ENCODE data around the gene ZNG1B. TPM values are rescaled to one million over a fixed set of nuclear protein-coding genes. Genes with fewer than 3 reads are reported as not detected.
"Not testable (repeated sequence)": the region's sequence is repeated elsewhere in the genome, so short reads cannot be mapped to it uniquely, and the experiment has no call there.

ZNG1B gene
- total RNA-seq: 10 to 100 TPM; 23.5 to 39.0 (median 32.6) TPM

DNA sequence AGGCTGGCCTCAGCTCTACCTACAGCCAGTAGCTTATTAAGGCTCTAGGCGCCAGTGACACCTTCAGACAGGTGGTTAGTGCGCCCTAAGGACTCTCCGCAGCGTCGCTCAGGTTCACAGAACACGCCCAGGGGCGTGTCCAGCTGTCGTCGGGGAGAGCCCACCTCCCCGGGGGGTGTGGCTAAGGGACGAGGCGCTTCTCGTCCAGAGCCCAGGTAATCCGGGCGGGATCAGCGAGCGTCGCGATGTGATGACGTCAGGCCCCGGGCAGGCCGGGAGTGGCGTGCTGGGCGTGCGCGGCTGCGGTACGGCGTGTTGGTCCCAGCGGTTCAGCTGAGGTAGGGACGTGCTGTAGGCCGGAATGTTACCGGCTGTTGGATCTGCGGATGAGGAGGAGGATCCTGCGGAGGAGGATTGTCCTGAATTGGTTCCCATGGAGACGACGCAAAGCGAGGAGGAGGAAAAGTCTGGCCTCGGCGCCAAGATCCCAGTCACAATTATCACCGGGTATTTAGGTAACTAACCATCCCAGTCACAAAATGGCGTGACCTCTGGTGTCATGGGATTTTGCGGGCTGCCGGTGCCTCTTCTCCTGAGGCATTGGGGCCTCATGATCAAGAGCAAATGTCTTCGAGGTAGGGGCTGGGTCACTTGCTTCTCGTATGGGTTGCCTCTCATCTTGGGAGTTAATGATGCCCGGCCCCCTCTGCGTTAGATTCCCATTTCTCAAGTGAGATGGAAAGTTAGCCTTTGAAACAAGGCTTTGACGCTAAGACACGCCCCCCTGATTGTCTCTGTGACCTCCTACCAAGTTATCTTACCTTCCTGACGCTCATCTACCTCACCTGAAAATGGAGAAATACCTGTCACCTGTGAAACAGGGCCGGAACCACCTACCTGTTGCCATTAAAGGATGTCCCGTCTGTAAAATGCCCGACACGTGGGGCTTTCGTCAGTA, at the start of gene ZNG1B:
Gene ZNG1B (plus strand): TSS at position 184 of the 958 bp plus-strand sequence. CDS start 178 bp downstream, at position 362.
- H3K9me3 ChIP-seq; H3K27me3 ChIP-seq; H3K36me3 ChIP-seq; H3K4me1 ChIP-seq; DNase-seq (ENCODE audit: extremely low spot score); intact Hi-C loops (cut with DNase I): not testable (repeated sequence)
- peak within 1 kb of the TSS; percentile 50 to 59 (median 56) for H3K4me3 ChIP-seq
- H3K27ac ChIP-seq (replicated peaks in 1 of 4): peak within 1 kb of the TSS; percentile 74 to 85 (median 82)
- peak in 1 of 2 donors; percentile 29 for TF ChIP-seq POLR2AphosphoS5 (IDR thresholded peaks at IDR 0.05)
- 4% methylated on average over 12 of the region's 56 CpGs for WGBS

- Histone ChIP-seq H3K36me3 (no peaks in the 10 kb centered on the region), H3K27ac (replicated peaks in 1 of 4) (no peak overlapping the region), H3K4me3 (peak overlapping the region; percentile 21 to 49 (median 30)), H3K9me3 (no peaks in the 10 kb centered on the region), H3K27me3 (no peaks in the 10 kb centered on the region), H3K4me1 (peaks cover 0 to 3% (median 0%) of the 10 kb centered on the region in 4 donors)
- intact Hi-C loops (cut with DNase I): no loop called here
- no peak for DNase-seq (ENCODE audit: extremely low spot score)
- WGBS: 12% methylated on average over 11 of the region's 11 CpGs
- peak in 1 of 2 donors; percentile 14 for TF ChIP-seq POLR2AphosphoS5 (IDR thresholded peaks at IDR 0.05)
- TF ChIP-seq POLR2A (IDR thresholded peaks at IDR 0.05; ENCODE audit: low read depth): no peak
- TF ChIP-seq, protein P1, sequence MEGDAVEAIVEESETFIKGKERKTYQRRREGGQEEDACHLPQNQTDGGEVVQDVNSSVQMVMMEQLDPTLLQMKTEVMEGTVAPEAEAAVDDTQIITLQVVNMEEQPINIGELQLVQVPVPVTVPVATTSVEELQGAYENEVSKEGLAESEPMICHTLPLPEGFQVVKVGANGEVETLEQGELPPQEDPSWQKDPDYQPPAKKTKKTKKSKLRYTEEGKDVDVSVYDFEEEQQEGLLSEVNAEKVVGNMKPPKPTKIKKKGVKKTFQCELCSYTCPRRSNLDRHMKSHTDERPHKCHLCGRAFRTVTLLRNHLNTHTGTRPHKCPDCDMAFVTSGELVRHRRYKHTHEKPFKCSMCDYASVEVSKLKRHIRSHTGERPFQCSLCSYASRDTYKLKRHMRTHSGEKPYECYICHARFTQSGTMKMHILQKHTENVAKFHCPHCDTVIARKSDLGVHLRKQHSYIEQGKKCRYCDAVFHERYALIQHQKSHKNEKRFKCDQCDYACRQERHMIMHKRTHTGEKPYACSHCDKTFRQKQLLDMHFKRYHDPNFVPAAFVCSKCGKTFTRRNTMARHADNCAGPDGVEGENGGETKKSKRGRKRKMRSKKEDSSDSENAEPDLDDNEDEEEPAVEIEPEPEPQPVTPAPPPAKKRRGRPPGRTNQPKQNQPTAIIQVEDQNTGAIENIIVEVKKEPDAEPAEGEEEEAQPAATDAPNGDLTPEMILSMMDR (IDR thresholded peaks at IDR 0.05): peak; percentile 59 to 99 (median 95)
- TF ChIP-seq EP300 (IDR thresholded peaks at IDR 0.05): no peak
Observed at GRCh38 chr2:113390124-113390849, 47.2 kb upstream of the ZNG1B start.

GRCh38 chr2:113391073-113391472, 46.4 kb upstream of the ZNG1B start:
- Histone ChIP-seq H3K4me1 (peaks cover 0 to 3% (median 0%) of the 10 kb centered on the region in 4 donors), H3K36me3 (no peaks in the 10 kb centered on the region), H3K27ac (replicated peaks in 1 of 4) (no peak overlapping the region), H3K4me3 (no peak overlapping the region), H3K9me3 (no peaks in the 10 kb centered on the region), H3K27me3 (no peaks in the 10 kb centered on the region)
- WGBS: 79% methylated on average over 6 of the region's 6 CpGs
- intact Hi-C loops (cut with DNase I): no loop called here
- TF ChIP-seq EP300 (IDR thresholded peaks at IDR 0.05) (no peak), POLR2A (IDR thresholded peaks at IDR 0.05; ENCODE audit: low read depth) (no peak), POLR2AphosphoS5 (IDR thresholded peaks at IDR 0.05) (no peak)
- TF ChIP-seq, protein P1 (IDR thresholded peaks at IDR 0.05): no peak
- DNase-seq (ENCODE audit: extremely low spot score): no peak

DNA sequence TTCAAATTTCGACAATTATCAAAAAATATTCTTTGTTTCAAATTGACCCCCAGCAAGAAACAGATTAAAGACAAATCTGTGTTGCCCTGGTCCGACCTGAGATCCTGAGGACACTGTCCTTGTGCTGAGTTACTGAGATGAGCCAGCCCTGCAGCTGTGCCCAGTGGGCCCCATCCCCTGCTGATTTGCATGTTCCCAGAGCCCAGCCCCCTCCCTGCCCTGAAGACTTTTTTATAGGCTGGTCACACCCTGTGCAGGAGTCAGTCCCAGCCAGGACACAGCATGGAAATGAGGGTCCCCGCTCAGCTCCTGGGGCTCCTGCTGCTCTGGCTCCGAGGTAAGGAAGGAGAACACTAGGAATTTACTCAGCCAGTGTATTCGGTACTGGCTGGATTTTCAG, 31.4 kb upstream of the ZNG1B start:
- DNase-seq (ENCODE audit: extremely low spot score): no peak
- H3K27me3 ChIP-seq: peaks cover 0 to 6% (median 0%) of the 10 kb centered on the region in 4 donors
- H3K4me1 ChIP-seq: no peaks in the 10 kb centered on the region
- intact Hi-C loops (cut with DNase I): no loop called here
- TF ChIP-seq EP300 (IDR thresholded peaks at IDR 0.05) (no peak), POLR2AphosphoS5 (IDR thresholded peaks at IDR 0.05) (no peak), POLR2A (IDR thresholded peaks at IDR 0.05; ENCODE audit: low read depth) (no peak)
- H3K27ac ChIP-seq (replicated peaks in 1 of 4): no peak overlapping the region
- no peak overlapping the region for H3K4me3 ChIP-seq
- H3K36me3 ChIP-seq: no peaks in the 10 kb centered on the region
- WGBS: 64% methylated on average over 5 of the region's 5 CpGs
- H3K9me3 ChIP-seq: no peaks in the 10 kb centered on the region

DNA sequence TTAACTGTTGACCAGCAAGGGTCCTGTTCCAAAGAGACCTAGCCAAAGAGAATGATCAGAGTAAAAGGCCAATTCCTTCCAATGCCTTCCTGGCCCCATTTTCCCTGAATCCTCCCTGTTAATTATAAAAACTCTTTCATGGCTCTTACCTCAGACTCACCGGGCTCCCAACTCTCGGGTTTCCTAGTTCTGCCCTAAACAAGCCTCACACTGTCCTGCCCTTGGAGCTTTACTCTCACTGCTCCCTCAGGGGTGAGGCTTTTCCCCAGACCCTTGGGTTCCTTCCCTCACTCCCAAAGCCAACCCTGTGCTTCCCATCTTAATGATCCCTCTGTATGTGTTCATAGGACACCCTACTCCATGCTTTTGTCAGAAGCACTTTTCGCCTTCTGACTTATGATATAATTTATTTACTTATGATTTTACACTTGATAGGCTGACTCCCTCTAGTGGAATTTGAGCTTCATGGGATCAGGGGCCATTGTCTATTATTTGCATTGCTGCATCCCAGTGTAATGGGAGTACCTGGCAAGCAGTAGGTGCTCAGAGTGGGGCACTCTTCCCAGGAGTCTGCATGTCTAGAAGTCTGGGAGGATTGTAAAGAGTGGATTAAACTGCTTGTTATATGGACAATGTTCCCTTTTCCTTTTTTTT, 29.9 kb upstream of the ZNG1B start:
- Histone ChIP-seq H3K27me3 (peaks cover 0 to 6% (median 0%) of the 10 kb centered on the region in 4 donors), H3K4me3 (no peak overlapping the region), H3K27ac (replicated peaks in 1 of 4) (no peak overlapping the region), H3K9me3 (no peaks in the 10 kb centered on the region), H3K36me3 (no peaks in the 10 kb centered on the region), H3K4me1 (no peaks in the 10 kb centered on the region)
- intact Hi-C loops (cut with DNase I): no loop called here
- no peak for DNase-seq (ENCODE audit: extremely low spot score)
- no peak for TF ChIP-seq POLR2AphosphoS5 (IDR thresholded peaks at IDR 0.05)
- TF ChIP-seq, protein P1 (IDR thresholded peaks at IDR 0.05): no peak
- no peak for TF ChIP-seq EP300 (IDR thresholded peaks at IDR 0.05)
- TF ChIP-seq POLR2A (IDR thresholded peaks at IDR 0.05; ENCODE audit: low read depth): no peak
- 71% methylated on average over 3 of the region's 3 CpGs for WGBS

- H3K27me3 ChIP-seq; H3K9me3 ChIP-seq; H3K27ac ChIP-seq (replicated peaks in 1 of 4); H3K36me3 ChIP-seq; H3K4me1 ChIP-seq; DNase-seq (ENCODE audit: extremely low spot score); H3K4me3 ChIP-seq; intact Hi-C loops (cut with DNase I): not testable (repeated sequence)
- WGBS: no CpG with 5 or more reads among the region's 3 CpGs
Observed at GRCh38 chr2:113411725-113412352, 25.7 kb upstream of the ZNG1B start.

GRCh38 chr2:113412774-113413173, 24.7 kb upstream of the ZNG1B start:
- DNase-seq (ENCODE audit: extremely low spot score); H3K27me3 ChIP-seq; H3K4me3 ChIP-seq; H3K9me3 ChIP-seq; intact Hi-C loops (cut with DNase I); H3K27ac ChIP-seq (replicated peaks in 1 of 4); H3K4me1 ChIP-seq; H3K36me3 ChIP-seq: not testable (repeated sequence)
- WGBS: 43% methylated on average over 5 of the region's 5 CpGs

DNA sequence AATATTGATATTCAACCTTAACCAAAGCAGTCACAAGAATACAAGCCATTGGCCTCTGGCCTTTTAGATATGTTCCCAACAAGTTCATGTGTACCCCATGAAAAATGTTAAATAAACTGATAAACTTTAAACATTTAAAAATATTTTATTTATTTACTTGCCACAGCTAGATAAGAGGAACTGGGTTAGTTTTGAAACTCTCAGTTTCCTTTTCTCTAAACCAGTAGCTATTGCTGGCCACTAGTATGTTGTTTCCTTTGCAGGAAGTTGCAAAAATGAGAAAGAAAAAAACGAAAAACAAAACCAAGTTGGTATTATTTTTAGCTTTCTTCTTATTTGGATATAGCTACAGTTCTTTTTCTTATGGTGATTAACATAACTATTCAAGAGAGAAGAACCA, 5.7 kb upstream of the ZNG1B start:
- H3K4me3 ChIP-seq; H3K27ac ChIP-seq (replicated peaks in 1 of 4); DNase-seq (ENCODE audit: extremely low spot score); H3K4me1 ChIP-seq; H3K27me3 ChIP-seq; intact Hi-C loops (cut with DNase I); H3K9me3 ChIP-seq; H3K36me3 ChIP-seq: not testable (repeated sequence)
- WGBS: 27% methylated on average over 1 of the region's 1 CpG

Measured in esophagus muscularis mucosa (tissue), 4 donors.